ENCODE results near the gene SMIM29.

SMIM29 gene

DNA sequence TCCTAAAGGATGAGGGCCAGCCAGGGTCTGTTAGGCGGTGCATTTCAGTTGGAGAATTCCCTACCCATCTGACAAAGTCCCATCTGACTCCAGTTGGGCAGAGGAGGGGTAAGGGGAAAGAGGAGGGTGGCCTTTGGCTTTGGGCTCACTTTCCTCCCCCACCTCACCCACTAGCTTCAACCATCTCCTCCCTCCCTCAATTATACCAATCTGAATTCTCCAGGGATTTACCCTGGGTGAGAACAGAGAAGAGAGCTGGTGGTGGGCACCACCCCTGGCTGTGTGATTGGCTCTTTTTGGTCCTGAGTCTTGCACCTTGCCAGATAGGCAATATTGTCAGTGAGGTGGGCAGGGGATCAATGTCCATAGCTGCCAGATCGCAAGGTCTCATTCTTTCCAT, 8.9 kb downstream of the SMIM29 start:
- FAIRE-seq: no peak

GRCh38 chr6:34239500-34239825, 9.3 kb downstream of the SMIM29 start:
- FAIRE-seq: no peak

- no peak for FAIRE-seq
Observed at GRCh38 chr6:34238585-34239499, 10.0 kb downstream of the SMIM29 start.

GRCh38 chr6:34237722-34238584, 10.9 kb downstream of the SMIM29 start:
- FAIRE-seq: no peak

- FAIRE-seq: no peak
Observed at GRCh38 chr6:34237316-34237721, 11.5 kb downstream of the SMIM29 start.

- no peak for FAIRE-seq
Observed at GRCh38 chr6:34236443-34237315, 12.1 kb downstream of the SMIM29 start, which contains the start of gene HMGA1. Gene HMGA1, plus strand, starts transcription at chr6:34236873. Its CDS starts 3,908 bp downstream, at chr6:34240781.

DNA sequence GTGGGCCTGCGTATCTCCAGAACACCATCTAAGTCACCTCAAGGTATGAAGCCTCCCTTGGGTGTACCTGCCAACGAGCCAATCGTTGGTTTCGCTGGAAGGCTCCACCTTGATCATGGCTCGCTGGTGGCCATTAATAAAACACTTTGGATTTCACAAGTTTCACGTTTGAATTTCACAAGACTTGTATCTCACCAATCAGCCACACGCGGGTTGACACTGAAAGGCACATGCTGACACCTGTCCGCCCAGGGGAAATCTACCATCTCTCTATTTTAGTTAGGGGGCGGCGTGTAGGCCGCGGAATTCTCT, 12.7 kb downstream of the SMIM29 start:
- no peak for FAIRE-seq

DNA sequence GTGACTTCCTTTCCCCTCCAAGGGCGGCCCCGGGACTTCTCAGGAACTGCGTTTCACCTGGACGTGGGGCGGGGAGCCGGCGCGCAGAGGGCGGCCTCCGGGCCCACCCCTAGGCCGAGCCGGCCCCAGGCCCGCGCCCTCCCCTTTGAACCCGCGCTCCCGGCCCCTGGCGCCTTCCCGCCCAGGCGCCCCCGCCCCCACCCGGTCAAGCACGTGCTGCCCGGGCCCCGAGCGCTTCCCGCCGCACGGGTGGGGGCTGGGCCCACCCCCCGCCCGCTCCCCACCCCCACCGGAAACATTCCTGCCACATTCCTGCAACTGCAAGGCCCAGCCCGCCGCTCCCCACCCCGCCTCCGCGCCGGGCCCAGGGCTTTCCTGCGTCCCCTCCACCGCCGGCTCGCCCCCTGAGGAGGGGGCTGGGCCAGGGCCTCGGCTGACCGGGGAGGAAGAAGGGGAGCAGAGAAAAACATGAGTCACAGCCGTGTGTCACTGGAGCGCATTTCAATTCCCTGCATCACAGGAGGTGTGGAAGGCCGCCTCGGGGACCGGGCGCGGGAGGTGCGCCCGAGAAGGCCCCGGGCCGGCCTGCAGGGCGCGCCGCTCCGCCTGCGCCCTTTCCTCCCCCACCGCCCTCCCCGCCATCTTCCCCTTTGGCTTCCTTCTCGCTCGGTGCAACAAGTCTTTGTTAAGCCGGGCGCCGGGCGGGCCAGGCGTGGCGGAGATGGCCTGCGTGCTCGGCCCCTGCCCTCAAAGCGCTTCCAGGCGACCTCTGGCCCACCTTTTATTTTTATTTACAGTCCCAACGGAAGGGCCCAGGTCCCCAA, 13.3 kb downstream of the SMIM29 start:
- no peak for FAIRE-seq

- no peak for FAIRE-seq
Observed at GRCh38 chr6:34234667-34235306, 14.0 kb downstream of the SMIM29 start.

GRCh38 chr6:34233867-34234266, 14.9 kb downstream of the SMIM29 start:
- FAIRE-seq: no peak

DNA sequence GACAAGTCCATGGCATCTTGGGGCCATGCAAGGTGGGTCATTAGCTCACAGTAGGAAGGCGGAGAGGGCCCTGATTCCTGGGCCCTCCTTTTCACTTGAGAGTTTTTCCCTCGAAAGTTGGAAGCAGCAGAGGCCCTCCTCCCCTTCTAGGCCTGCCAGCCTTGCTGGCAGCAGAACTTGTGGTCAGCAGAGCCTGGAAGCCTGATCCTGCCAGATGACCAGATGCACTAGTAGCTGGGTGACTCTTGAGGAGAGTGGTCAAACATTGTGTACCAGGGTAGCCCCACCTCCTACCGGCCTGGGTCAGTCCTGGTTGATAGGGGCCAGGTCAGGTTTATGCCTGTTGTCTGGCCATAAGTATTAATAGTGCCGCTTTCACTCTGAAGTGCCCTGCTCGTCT, 15.9 kb downstream of the SMIM29 start:
- FAIRE-seq: no peak

DNA sequence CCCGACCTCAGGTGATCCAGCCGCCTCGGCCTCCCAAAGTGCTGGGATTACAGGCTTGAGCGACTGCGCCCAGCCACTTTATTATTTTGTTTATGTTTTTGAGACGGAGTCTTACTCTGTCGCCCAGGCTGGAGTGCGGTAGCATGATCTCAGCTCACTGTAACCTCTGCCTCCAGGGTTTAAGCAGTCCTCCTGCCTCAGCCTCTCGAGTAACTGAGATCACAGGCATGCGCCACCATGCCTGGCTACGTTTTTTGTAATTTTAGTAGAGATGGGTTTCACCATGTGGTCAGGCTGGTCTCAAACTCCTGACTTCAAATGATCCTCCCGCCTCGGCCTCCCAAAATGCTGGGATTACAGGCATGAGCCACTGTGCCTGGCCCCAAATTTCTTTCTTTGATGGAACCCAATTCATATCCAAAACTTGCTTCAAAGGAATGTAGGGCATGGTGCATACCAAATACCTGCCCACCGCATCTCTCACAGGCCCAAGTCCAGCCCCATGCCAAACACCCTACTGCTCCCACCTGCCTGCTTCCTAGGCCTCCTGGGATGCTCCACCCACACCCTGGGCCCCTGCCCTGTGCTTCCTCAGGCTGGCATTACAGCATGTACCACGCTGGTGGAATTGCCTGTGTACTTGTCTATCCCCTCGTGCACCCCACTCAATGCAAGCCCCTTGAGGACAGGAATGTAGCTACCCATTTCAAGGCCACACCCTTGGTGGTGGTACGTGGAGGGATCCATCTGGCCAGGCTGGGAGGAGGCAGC, 17.1 kb downstream of the SMIM29 start:
- no peak for FAIRE-seq

GRCh38 chr6:34230653-34231371, 18.0 kb downstream of the SMIM29 start:
- FAIRE-seq: no peak

GRCh38 chr6:34229877-34230276, 18.9 kb downstream of the SMIM29 start:
- no peak for FAIRE-seq

- no peak for FAIRE-seq
Observed at GRCh38 chr6:34227761-34228421, 20.9 kb downstream of the SMIM29 start.

- no peak for FAIRE-seq
Observed at GRCh38 chr6:34226731-34227586, 21.8 kb downstream of the SMIM29 start.

DNA sequence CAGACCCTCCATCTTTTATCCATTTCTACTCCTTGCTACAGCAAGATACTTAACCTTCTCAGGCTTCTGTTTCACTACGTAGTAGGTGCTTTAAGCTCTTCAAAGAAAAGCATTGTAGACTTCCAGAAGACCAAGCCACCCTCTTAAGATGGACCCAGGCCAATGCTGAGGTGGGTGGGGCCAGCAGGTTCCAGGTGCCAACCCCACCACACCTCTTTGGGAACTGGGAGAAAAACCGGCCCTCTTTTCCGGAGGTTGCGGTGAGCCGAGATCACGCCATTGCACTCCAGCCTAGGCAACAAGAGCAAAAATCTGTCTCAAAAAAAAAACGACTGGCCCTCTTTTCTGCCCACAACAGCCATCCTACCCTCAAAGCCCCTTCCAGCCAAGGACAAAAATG, 22.7 kb downstream of the SMIM29 start:
- no peak for FAIRE-seq

GRCh38 chr6:34225551-34225950, 23.3 kb downstream of the SMIM29 start:
- no peak for FAIRE-seq

Data from TTC549 (cell line).